ENCODE measurements around the gene AGTR1. TPM values are rescaled to one million over a fixed set of nuclear protein-coding genes. Genes with fewer than 3 reads are reported as not detected.

The AGTR1 gene
- polyA plus RNA-seq, 4 donors = 1.1 to 2.3 (median 1.2) TPM; not detected in 1

GRCh38 chr3:148728753-148729152, 31.1 kb downstream of the AGTR1 start:
- Histone ChIP-seq H3K4me3 (ENCODE audit: low read depth in 1 of 3, low read length in 3 of 3) (no peak overlapping the region), H3K27me3 (ENCODE audit: control insufficient read depth in 3 of 3, insufficient read depth in 3 of 3, low read length in 3 of 3) (no peaks in the 10 kb centered on the region), H3K36me3 (ENCODE audit: control insufficient read depth in 3 of 3, insufficient read depth in 2 of 3, low read depth in 1 of 3, low read length in 3 of 3) (no peaks in the 10 kb centered on the region), H3K4me1 (ENCODE audit: control insufficient read depth in 3 of 3, insufficient read depth in 2 of 3, low read depth in 1 of 3, low read length in 2 of 3) (no peaks in the 10 kb centered on the region), H3K9me3 (ENCODE audit: control insufficient read depth in 2 of 2, insufficient read depth in 1 of 2, low read depth in 1 of 2, low read length in 1 of 2) (no peaks in the 10 kb centered on the region), H3K27ac (ENCODE audit: low read depth in 1 of 3, low read length in 2 of 3) (no peak overlapping the region)
- WGBS, 3 donors = 45 to 54% (median 45%) methylated on average over 2 of the region's 2 CpGs
- FAIRE-seq (no peak), DNase-seq (no peak)

- 41 to 49% (median 48%) methylated on average over 5 of the region's 5 CpGs for WGBS, 3 donors
- FAIRE-seq (no peak), DNase-seq (no peak)
- Histone ChIP-seq H3K4me3 (ENCODE audit: low read depth in 1 of 3, low read length in 3 of 3) (no peak overlapping the region), H3K27me3 (ENCODE audit: control insufficient read depth in 3 of 3, insufficient read depth in 3 of 3, low read length in 3 of 3) (no peaks in the 10 kb centered on the region), H3K9me3 (ENCODE audit: control insufficient read depth in 2 of 2, insufficient read depth in 1 of 2, low read depth in 1 of 2, low read length in 1 of 2) (no peaks in the 10 kb centered on the region), H3K4me1 (ENCODE audit: control insufficient read depth in 3 of 3, insufficient read depth in 2 of 3, low read depth in 1 of 3, low read length in 2 of 3) (no peaks in the 10 kb centered on the region), H3K36me3 (ENCODE audit: control insufficient read depth in 3 of 3, insufficient read depth in 2 of 3, low read depth in 1 of 3, low read length in 3 of 3) (no peaks in the 10 kb centered on the region), H3K27ac (ENCODE audit: low read depth in 1 of 3, low read length in 2 of 3) (no peak overlapping the region)
These were observed 31.9 kb downstream of the AGTR1 start for GRCh38 chr3:148729476-148730055.

DNA sequence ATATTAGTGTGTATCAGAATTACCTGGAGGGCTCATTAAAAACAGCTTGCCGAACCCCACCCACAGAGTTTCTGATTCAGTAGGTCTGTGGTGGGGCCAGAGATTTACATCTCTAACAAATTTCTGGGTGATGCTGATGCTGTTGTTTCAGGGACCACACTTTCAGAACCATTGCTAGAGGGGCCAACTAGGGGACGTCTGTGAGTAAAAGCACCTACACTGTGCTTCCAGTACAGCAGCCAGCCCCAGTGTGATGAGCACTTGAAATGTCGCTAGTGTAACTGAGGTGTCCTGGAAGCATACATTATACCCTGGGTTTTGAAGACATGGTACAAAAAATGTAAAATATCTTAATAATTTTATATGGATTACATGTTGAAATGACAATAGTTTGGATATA, 33.0 kb downstream of the AGTR1 start:
- no peak overlapping the region for H3K4me3 ChIP-seq (ENCODE audit: low read depth in 1 of 3, low read length in 3 of 3)
- H3K9me3 ChIP-seq (ENCODE audit: control insufficient read depth in 2 of 2, insufficient read depth in 1 of 2, low read depth in 1 of 2, low read length in 1 of 2) = no peaks in the 10 kb centered on the region
- H3K27me3 ChIP-seq (ENCODE audit: control insufficient read depth in 3 of 3, insufficient read depth in 3 of 3, low read length in 3 of 3) = no peaks in the 10 kb centered on the region
- WGBS, 3 donors = 78 to 88% (median 84%) methylated on average over 3 of the region's 3 CpGs
- DNase-seq (no peak), FAIRE-seq (no peak)
- no peak overlapping the region for H3K27ac ChIP-seq (ENCODE audit: low read depth in 1 of 3, low read length in 2 of 3)
- H3K36me3 ChIP-seq (ENCODE audit: control insufficient read depth in 3 of 3, insufficient read depth in 2 of 3, low read depth in 1 of 3, low read length in 3 of 3) = no peaks in the 10 kb centered on the region
- no peaks in the 10 kb centered on the region for H3K4me1 ChIP-seq (ENCODE audit: control insufficient read depth in 3 of 3, insufficient read depth in 2 of 3, low read depth in 1 of 3, low read length in 2 of 3)

- Histone ChIP-seq H3K9me3 (ENCODE audit: control insufficient read depth in 2 of 2, insufficient read depth in 1 of 2, low read depth in 1 of 2, low read length in 1 of 2) (no peaks in the 10 kb centered on the region), H3K4me1 (ENCODE audit: control insufficient read depth in 3 of 3, insufficient read depth in 2 of 3, low read depth in 1 of 3, low read length in 2 of 3) (no peaks in the 10 kb centered on the region), H3K27me3 (ENCODE audit: control insufficient read depth in 3 of 3, insufficient read depth in 3 of 3, low read length in 3 of 3) (no peaks in the 10 kb centered on the region), H3K4me3 (ENCODE audit: low read depth in 1 of 3, low read length in 3 of 3) (no peak overlapping the region), H3K36me3 (ENCODE audit: control insufficient read depth in 3 of 3, insufficient read depth in 2 of 3, low read depth in 1 of 3, low read length in 3 of 3) (no peaks in the 10 kb centered on the region), H3K27ac (ENCODE audit: low read depth in 1 of 3, low read length in 2 of 3) (no peak overlapping the region)
- FAIRE-seq (no peak), DNase-seq (no peak)
- WGBS, 3 donors = 61 to 70% (median 65%) methylated on average over 2 of the region's 2 CpGs
These were observed 37.9 kb downstream of the AGTR1 start for GRCh38 chr3:148735597-148735996.

- H3K36me3 ChIP-seq (ENCODE audit: control insufficient read depth in 3 of 3, insufficient read depth in 2 of 3, low read depth in 1 of 3, low read length in 3 of 3) = no peaks in the 10 kb centered on the region
- FAIRE-seq (no peak), DNase-seq (no peak)
- no peak overlapping the region for H3K27ac ChIP-seq (ENCODE audit: low read depth in 1 of 3, low read length in 2 of 3)
- WGBS, 3 donors = 71 to 85% (median 72%) methylated on average over 3 of the region's 3 CpGs
- H3K9me3 ChIP-seq (ENCODE audit: control insufficient read depth in 2 of 2, insufficient read depth in 1 of 2, low read depth in 1 of 2, low read length in 1 of 2) = no peaks in the 10 kb centered on the region
- no peak overlapping the region for H3K4me3 ChIP-seq (ENCODE audit: low read depth in 1 of 3, low read length in 3 of 3)
- H3K4me1 ChIP-seq (ENCODE audit: control insufficient read depth in 3 of 3, insufficient read depth in 2 of 3, low read depth in 1 of 3, low read length in 2 of 3) = no peaks in the 10 kb centered on the region
- H3K27me3 ChIP-seq (ENCODE audit: control insufficient read depth in 3 of 3, insufficient read depth in 3 of 3, low read length in 3 of 3) = no peaks in the 10 kb centered on the region
These were observed 38.4 kb downstream of the AGTR1 start for GRCh38 chr3:148736086-148736485.

DNA sequence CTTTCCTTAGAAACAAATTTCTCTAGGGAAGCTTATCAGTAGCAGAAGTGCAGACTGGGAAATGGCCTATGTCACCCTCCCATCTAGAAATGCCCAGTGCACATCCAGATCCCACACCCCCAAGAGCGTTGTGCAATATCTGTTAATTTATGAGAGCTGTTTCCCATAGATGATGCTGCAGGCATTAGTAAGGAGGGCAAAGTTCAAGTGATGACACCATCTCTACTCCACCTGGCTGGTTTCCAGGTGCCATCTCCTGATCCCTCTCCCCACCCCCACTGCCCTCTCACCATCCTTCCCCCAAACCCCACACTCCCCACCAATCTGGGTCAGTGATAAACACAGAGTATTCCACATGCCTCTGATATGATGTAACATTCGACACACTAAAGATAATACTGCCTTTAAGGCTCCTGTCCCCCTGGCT, 39.4 kb downstream of the AGTR1 start:
- DNase-seq = peak in 1 of 2 donors; percentile 84
- H3K27ac ChIP-seq (ENCODE audit: low read depth in 1 of 3, low read length in 2 of 3) = no peak overlapping the region

DNA sequence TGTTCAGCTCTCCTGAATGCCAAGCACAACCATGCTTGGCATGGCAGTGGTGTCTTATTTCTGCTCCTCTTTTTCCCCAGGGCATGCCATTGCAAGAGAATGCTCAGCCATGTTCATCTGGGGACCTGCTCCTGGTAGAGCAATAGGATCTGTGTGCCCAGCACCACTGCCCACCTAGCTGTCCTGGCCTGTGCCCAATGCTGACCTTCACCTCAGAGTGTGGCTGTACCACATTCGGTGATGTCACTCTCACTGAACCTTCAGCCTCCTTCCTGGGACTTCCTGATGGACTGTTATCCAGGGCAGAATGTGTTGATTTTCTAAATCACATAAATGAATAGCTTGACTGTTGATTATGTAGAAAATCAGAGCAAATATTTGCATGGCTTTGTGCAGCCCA, 42.0 kb downstream of the AGTR1 start:
- no peaks in the 10 kb centered on the region for H3K36me3 ChIP-seq (ENCODE audit: control insufficient read depth in 3 of 3, insufficient read depth in 2 of 3, low read depth in 1 of 3, low read length in 3 of 3)
- no peak overlapping the region for H3K27ac ChIP-seq (ENCODE audit: low read depth in 1 of 3, low read length in 2 of 3)
- no peak overlapping the region for H3K4me3 ChIP-seq (ENCODE audit: low read depth in 1 of 3, low read length in 3 of 3)
- 45 to 80% (median 58%) methylated on average over 1 of the region's 1 CpG for WGBS, 3 donors
- FAIRE-seq (no peak), DNase-seq (no peak)
- H3K27me3 ChIP-seq (ENCODE audit: control insufficient read depth in 3 of 3, insufficient read depth in 3 of 3, low read length in 3 of 3) = no peaks in the 10 kb centered on the region
- H3K4me1 ChIP-seq (ENCODE audit: control insufficient read depth in 3 of 3, insufficient read depth in 2 of 3, low read depth in 1 of 3, low read length in 2 of 3) = no peaks in the 10 kb centered on the region
- no peaks in the 10 kb centered on the region for H3K9me3 ChIP-seq (ENCODE audit: control insufficient read depth in 2 of 2, insufficient read depth in 1 of 2, low read depth in 1 of 2, low read length in 1 of 2)

More for the DNA sequence above, 39.4 kb downstream of the AGTR1 start:
- no peak for FAIRE-seq
- Histone ChIP-seq H3K36me3 (ENCODE audit: control insufficient read depth in 3 of 3, insufficient read depth in 2 of 3, low read depth in 1 of 3, low read length in 3 of 3) (no peaks in the 10 kb centered on the region), H3K4me3 (ENCODE audit: low read depth in 1 of 3, low read length in 3 of 3) (no peak overlapping the region), H3K4me1 (ENCODE audit: control insufficient read depth in 3 of 3, insufficient read depth in 2 of 3, low read depth in 1 of 3, low read length in 2 of 3) (no peaks in the 10 kb centered on the region), H3K9me3 (ENCODE audit: control insufficient read depth in 2 of 2, insufficient read depth in 1 of 2, low read depth in 1 of 2, low read length in 1 of 2) (no peaks in the 10 kb centered on the region), H3K27me3 (ENCODE audit: control insufficient read depth in 3 of 3, insufficient read depth in 3 of 3, low read length in 3 of 3) (no peaks in the 10 kb centered on the region)
- WGBS, 3 donors = 30 to 55% (median 44%) methylated on average over 2 of the region's 2 CpGs

DNA sequence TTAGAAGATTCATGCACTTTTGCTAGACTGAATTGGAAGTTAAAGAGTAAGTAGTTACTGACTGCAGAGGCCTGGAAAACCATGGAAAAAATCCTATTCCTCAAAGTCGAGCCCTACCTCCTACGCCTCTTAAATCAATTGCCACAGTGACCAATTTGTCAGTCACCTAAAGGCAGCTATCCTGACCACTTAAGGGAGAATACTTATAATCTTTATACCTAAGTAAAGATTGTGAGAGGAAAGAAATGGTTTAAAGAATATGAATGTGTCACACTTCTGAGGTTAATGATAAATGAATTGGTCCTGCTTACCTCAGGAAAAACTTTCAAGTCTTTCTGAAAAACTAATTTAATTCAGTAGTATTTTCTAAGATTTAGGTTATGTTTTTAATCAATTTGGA, 42.6 kb downstream of the AGTR1 start:
- Histone ChIP-seq H3K36me3 (ENCODE audit: control insufficient read depth in 3 of 3, insufficient read depth in 2 of 3, low read depth in 1 of 3, low read length in 3 of 3) (no peaks in the 10 kb centered on the region), H3K9me3 (ENCODE audit: control insufficient read depth in 2 of 2, insufficient read depth in 1 of 2, low read depth in 1 of 2, low read length in 1 of 2) (no peaks in the 10 kb centered on the region), H3K27me3 (ENCODE audit: control insufficient read depth in 3 of 3, insufficient read depth in 3 of 3, low read length in 3 of 3) (no peaks in the 10 kb centered on the region), H3K27ac (ENCODE audit: low read depth in 1 of 3, low read length in 2 of 3) (no peak overlapping the region), H3K4me1 (ENCODE audit: control insufficient read depth in 3 of 3, insufficient read depth in 2 of 3, low read depth in 1 of 3, low read length in 2 of 3) (no peaks in the 10 kb centered on the region), H3K4me3 (ENCODE audit: low read depth in 1 of 3, low read length in 3 of 3) (no peak overlapping the region)
- no peak for DNase-seq
- FAIRE-seq = no peak
- WGBS, 3 donors = 68 to 89% (median 82%) methylated on average over 2 of the region's 2 CpGs

DNA sequence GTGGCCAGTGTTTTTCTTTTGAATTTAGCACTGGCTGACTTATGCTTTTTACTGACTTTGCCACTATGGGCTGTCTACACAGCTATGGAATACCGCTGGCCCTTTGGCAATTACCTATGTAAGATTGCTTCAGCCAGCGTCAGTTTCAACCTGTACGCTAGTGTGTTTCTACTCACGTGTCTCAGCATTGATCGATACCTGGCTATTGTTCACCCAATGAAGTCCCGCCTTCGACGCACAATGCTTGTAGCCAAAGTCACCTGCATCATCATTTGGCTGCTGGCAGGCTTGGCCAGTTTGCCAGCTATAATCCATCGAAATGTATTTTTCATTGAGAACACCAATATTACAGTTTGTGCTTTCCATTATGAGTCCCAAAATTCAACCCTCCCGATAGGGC, 43.5 kb downstream of the AGTR1 start:
- DNase-seq (no peak), FAIRE-seq (no peak)
- WGBS, 3 donors = 91 to 95% (median 95%) methylated on average over 10 of the region's 10 CpGs
- Histone ChIP-seq H3K27me3 (ENCODE audit: control insufficient read depth in 3 of 3, insufficient read depth in 3 of 3, low read length in 3 of 3) (no peaks in the 10 kb centered on the region), H3K9me3 (ENCODE audit: control insufficient read depth in 2 of 2, insufficient read depth in 1 of 2, low read depth in 1 of 2, low read length in 1 of 2) (no peaks in the 10 kb centered on the region), H3K4me3 (ENCODE audit: low read depth in 1 of 3, low read length in 3 of 3) (no peak overlapping the region), H3K27ac (ENCODE audit: low read depth in 1 of 3, low read length in 2 of 3) (no peak overlapping the region), H3K36me3 (ENCODE audit: control insufficient read depth in 3 of 3, insufficient read depth in 2 of 3, low read depth in 1 of 3, low read length in 3 of 3) (no peaks in the 10 kb centered on the region), H3K4me1 (ENCODE audit: control insufficient read depth in 3 of 3, insufficient read depth in 2 of 3, low read depth in 1 of 3, low read length in 2 of 3) (no peaks in the 10 kb centered on the region)
